ENCODE results near the gene CEP57L1.

DNA sequence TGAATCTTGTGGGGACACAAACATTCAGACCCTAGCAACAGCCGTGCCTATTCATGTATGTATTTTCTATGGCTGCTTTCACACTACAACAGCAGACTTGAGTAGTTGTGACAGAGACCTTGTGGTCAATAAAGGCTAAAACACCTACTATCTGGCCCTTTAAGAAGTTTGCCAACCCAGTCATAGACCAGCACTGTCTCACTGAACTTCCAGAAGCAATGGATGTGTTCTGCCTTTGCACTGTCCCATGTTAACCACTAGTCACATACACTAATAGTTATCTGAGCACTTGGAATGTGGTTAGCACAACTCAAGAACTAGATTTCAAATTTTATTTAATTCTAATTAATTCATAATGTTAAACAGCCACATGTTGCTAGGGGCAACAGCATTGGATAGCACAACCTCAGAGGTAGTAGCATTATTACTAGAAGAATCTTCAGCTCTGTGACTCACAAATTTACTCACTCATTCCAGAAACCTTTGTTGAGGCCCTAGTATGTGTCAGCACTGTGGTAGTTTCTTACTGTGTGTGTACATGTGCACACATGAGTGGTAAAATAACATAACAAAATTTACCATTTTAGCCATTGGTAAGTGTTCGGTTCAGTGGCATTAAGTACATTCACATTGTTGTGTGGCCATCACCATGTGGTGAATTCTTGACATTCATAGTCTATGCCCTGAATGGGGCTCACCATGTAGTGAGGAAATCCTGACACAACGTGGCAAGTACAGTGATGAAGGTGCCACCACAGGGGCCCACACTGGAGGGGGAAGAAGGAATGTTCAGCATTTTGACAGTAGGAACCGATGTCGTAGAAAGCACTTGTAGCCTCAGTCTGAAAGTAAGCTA lies 107.3 kb downstream of the CEP57L1 start:
- no peak for TF ChIP-seq CTCF (IDR thresholded peaks at IDR 0.05; ENCODE audit: low read depth, low read length)
- no peak for TF ChIP-seq POLR2A (IDR thresholded peaks at IDR 0.05; ENCODE audit: extremely low read depth, insufficient read length)
- TF ChIP-seq MYC (IDR thresholded peaks at IDR 0.05; ENCODE audit: low read depth, low read length): no peak
- TF ChIP-seq MAX (IDR thresholded peaks at IDR 0.05; ENCODE audit: low read depth, low read length): no peak
